PC-3 (cell line): Measurements from ENCODE around the gene NPL. TPM values are rescaled to one million over a fixed set of nuclear protein-coding genes. Genes with fewer than 3 reads are reported as not detected.

Experiments
- ATAC-seq: fragments of 200-7000 bp; cut with Tn5 transposase; 2 replicates; pipeline ENCODE4 v1.9.1; 2020; ENCODE audit warnings: mild to moderate bottlenecking, moderate library complexity
- BruUV-seq: library from RNA; stranded (reverse); fragments of 400-500 nt; replicated peaks from 2 replicates; lab custom pipeline; 2021; lab: Mats Ljungman, UMichigan
- CTCF ChIA-PET: fragments of 300-600 bp; sonication (Branson Sonifier 250); formaldehyde crosslinking; loops from one replicate; lab custom pipeline; 2022; ENCODE audit warnings: antibody characterized with exemption; lab: Charles Lee
- POLR2A ChIA-PET: fragments of 300-600 bp; sonication (Branson Sonifier 250); formaldehyde crosslinking; loops from one replicate; lab custom pipeline; 2022; ENCODE audit warnings: antibody characterized with exemption; ENCODE audit not compliant: unreplicated experiment; lab: Charles Lee
- DNase-seq: peaks from one replicate; pipeline ENCODE4 v3.0.0-alpha.2; 2015
- H2AFZ ChIP-seq: fragments of 300-600 bp; sonication (generic); 2 replicates; pipeline ENCODE4 v1.6.0; 2016; ENCODE audit warnings: antibody characterized with exemption, low read length
- H3F3A ChIP-seq: fragments of 300-600 bp; sonication (generic); one replicate; pipeline ENCODE4 v1.6.0; 2017; ENCODE audit warnings: antibody characterized with exemption, low read length, control low read depth, mild to moderate bottlenecking; ENCODE audit not compliant: unreplicated experiment
- H3K27ac ChIP-seq: fragments of 300-600 bp; sonication (generic); 2 replicates; pipeline ENCODE4 v1.5.1; 2016; ENCODE audit warnings: mild to moderate bottlenecking, low read length
- H3K27me3 ChIP-seq: fragments of 300-600 bp; sonication (generic); 2 replicates; pipeline ENCODE4 v1.6.1; 2016; ENCODE audit warnings: low read length, mixed read lengths
- H3K36me3 ChIP-seq: fragments of 300-600 bp; sonication (generic); 2 replicates; pipeline ENCODE4 v1.6.1; 2016; ENCODE audit warnings: low read depth, mixed run types, low read length, mixed read lengths
- H3K4me1 ChIP-seq: fragments of 300-600 bp; sonication (generic); 2 replicates; pipeline ENCODE4 v1.5.1; 2016; ENCODE audit warnings: low read length; ENCODE audit not compliant: insufficient read depth
- H3K4me2 ChIP-seq: fragments of 300-600 bp; sonication (generic); 2 replicates; pipeline ENCODE4 v1.6.0; 2016; ENCODE audit warnings: low read length
- H3K4me3 ChIP-seq: fragments of 300-600 bp; sonication (generic); 2 replicates; pipeline ENCODE4 v1.5.1; 2016; ENCODE audit warnings: mild to moderate bottlenecking, low read length, mixed read lengths
- H3K79me2 ChIP-seq: fragments of 300-600 bp; sonication (generic); 2 replicates; pipeline ENCODE4 v1.6.1; 2017; ENCODE audit warnings: low read length, mixed read lengths
- H3K9ac ChIP-seq: fragments of 300-600 bp; sonication (generic); 2 replicates; pipeline ENCODE4 v1.6.0; 2016; ENCODE audit warnings: mild to moderate bottlenecking, low read length
- H3K9me2 ChIP-seq: fragments of 300-600 bp; sonication (generic); replicated peaks from 2 replicates; pipeline ENCODE4 v1.6.1; 2016; ENCODE audit warnings: mixed run types, low read length, mixed read lengths
- H3K9me3 ChIP-seq: fragments of 300-600 bp; sonication (generic); 2 replicates; pipeline ENCODE4 v1.6.1; 2016; ENCODE audit warnings: low read length, mixed read lengths
- H4K20me1 ChIP-seq: fragments of 300-600 bp; sonication (generic); 2 replicates; pipeline ENCODE4 v1.6.1; 2016; ENCODE audit warnings: low read length, mixed read lengths
- EZH2 ChIP-seq: fragments of 300-600 bp; sonication (generic); IDR thresholded peaks from one replicate; pipeline ENCODE4 v1.6.1; 2017; ENCODE audit warnings: antibody characterized with exemption, mild to moderate bottlenecking, low read length; ENCODE audit not compliant: unreplicated experiment
- EZH2phosphoT487 ChIP-seq: fragments of 300-600 bp; sonication (generic); IDR thresholded peaks from 2 replicates; pipeline ENCODE4 v1.6.1; 2018; ENCODE audit warnings: mild to moderate bottlenecking, antibody characterized with exemption, low read length, borderline replicate concordance
- intact Hi-C: fragments of 100-400 bp; cut with micrococcal nuclease; formaldehyde crosslinking; loops from 2 replicates; pipeline ENCODE4 v1.9.0; 2023
- total RNA-seq: library from RNA; depleted of rRNA; stranded (reverse); fragments of >200 nt; gene quantifications from 2 replicates; pipeline ENCODE4 v1.2.3, GENCODE V29; 2014
- TF ChIP-seq, protein P1 (sequence below): fragments of 300-600 bp; sonication (generic); conservative IDR thresholded peaks from 2 replicates; pipeline ENCODE4 v1.5.1; 2017; ENCODE audit warnings: antibody characterized with exemption, low read depth, mild to moderate bottlenecking, low read length

NPL gene
- total RNA-seq, 1 experiment from 2014 or later: not detected

DNA sequence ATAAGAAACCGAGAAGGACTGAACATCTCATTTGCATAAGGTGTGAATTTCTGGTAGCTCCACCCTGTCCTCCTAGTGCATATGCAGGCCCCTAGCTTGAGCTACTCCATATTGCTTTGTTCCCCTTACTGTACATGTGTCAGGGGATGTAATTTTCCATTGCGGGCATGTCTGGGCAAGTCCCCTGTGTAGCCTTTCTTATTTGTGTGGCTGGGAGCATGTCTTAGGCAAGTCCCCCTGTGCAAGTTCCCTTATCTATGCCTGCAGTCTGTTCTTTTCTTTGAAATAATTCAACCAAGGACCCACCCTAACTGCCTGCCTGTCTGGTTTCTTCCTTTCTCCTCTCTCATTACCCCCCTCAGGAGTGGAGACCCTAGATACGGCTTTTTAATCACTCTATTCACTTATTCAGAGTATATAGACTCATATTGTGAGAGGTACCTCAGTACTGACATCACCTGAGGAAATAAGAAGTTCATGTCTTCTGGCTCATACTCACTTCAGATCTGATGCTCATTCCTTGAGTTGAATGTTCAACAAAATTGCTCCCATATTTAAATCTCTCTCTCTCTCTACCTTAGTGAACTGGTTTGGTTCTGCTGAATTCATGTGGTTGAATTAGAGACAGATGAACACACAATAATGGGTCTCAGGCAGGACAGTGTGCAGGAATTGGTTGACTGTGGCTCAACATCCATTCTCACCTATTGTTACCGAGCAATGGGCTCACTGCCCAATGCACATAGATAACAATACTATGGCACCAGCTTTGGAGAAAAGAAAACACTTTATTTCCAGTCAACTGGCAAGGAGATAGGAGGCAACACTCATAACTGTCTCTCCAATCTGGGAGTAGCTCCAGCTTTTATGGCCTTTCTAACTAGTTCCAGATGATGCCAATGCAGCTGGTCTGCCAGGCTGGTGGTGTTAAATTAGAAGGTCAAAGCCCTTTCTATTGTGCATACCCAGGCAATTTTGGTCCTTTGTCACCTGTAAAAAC is 27.9 kb upstream of the NPL start:
- DNase-seq: no peak
- no TSS peak for BruUV-seq
- H3K27ac ChIP-seq: no peak overlapping the region

DNA sequence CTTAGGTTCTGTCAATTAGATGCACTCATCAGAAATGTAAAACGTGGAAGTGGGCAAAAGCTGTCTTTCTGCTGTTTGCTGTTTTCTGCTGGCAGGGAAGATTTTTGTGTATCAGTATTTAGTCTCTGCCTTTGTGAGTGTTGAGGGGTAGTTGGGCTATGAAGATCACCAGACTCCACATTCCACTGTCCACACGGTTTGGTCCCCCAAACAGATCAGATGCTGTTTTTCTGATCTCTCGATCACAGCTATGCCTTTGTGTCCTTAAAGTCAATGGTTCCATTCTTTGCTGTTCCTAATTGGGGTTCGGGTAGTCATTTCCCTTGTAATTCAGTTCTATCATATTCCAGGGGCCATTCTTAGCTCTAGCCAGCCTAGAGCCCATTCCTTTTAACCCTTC is 27.0 kb upstream of the NPL start:
- no peak overlapping the region for H3K4me3 ChIP-seq
- no peak overlapping the region for H2AFZ ChIP-seq
- ATAC-seq: no peak
- BruUV-seq: no TSS peak
- H3K79me2 ChIP-seq: no peaks in the 10 kb centered on the region
- no peaks in the 10 kb centered on the region for H3K9me2 ChIP-seq
- no peak for DNase-seq
- H3K4me2 ChIP-seq: no peak overlapping the region
- ChIA-PET POLR2A (no interaction called here), CTCF (no interaction called here)
- no peak overlapping the region for H3K9ac ChIP-seq
- TF ChIP-seq, protein P1, sequence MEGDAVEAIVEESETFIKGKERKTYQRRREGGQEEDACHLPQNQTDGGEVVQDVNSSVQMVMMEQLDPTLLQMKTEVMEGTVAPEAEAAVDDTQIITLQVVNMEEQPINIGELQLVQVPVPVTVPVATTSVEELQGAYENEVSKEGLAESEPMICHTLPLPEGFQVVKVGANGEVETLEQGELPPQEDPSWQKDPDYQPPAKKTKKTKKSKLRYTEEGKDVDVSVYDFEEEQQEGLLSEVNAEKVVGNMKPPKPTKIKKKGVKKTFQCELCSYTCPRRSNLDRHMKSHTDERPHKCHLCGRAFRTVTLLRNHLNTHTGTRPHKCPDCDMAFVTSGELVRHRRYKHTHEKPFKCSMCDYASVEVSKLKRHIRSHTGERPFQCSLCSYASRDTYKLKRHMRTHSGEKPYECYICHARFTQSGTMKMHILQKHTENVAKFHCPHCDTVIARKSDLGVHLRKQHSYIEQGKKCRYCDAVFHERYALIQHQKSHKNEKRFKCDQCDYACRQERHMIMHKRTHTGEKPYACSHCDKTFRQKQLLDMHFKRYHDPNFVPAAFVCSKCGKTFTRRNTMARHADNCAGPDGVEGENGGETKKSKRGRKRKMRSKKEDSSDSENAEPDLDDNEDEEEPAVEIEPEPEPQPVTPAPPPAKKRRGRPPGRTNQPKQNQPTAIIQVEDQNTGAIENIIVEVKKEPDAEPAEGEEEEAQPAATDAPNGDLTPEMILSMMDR: no peak
- TF ChIP-seq EZH2phosphoT487 (no peak), EZH2 (no peak)
- no peaks in the 10 kb centered on the region for H4K20me1 ChIP-seq
- no peaks in the 10 kb centered on the region for H3K9me3 ChIP-seq
- no peaks in the 10 kb centered on the region for H3F3A ChIP-seq
- H3K27ac ChIP-seq: no peak overlapping the region
- no peaks in the 10 kb centered on the region for H3K4me1 ChIP-seq
- no peaks in the 10 kb centered on the region for H3K36me3 ChIP-seq
- peaks cover 4% of the 10 kb centered on the region; the same call in 1 of the 2 replicates for H3K27me3 ChIP-seq
- intact Hi-C loops: no loop called here

More for the DNA sequence above, 27.9 kb upstream of the NPL start:
- CTCF ChIA-PET: no interaction called here
- Histone ChIP-seq H3K4me2 (no peak overlapping the region), H3K9ac (no peak overlapping the region), H3K79me2 (no peaks in the 10 kb centered on the region), H3K9me2 (no peaks in the 10 kb centered on the region), H3K9me3 (no peaks in the 10 kb centered on the region), H4K20me1 (no peaks in the 10 kb centered on the region), H3K27me3 (peaks cover 4% of the 10 kb centered on the region; the same call in 1 of the 2 replicates), H3K36me3 (no peaks in the 10 kb centered on the region), H3K4me1 (no peaks in the 10 kb centered on the region), H3F3A (no peaks in the 10 kb centered on the region), H2AFZ (no peak overlapping the region), H3K4me3 (no peak overlapping the region)
- ATAC-seq: no peak
- POLR2A ChIA-PET: no interaction called here
- intact Hi-C loops: no loop called here
- TF ChIP-seq EZH2phosphoT487 (no peak), EZH2 (no peak)
- TF ChIP-seq, protein P1: no peak
